ENCODE results near the gene PDSS2. TPM values are rescaled to one million over a fixed set of nuclear protein-coding genes. Genes with fewer than 3 reads are reported as not detected.
A peak's percentile ranks its signal among the peaks of the same experiment; 100 is the strongest.

PDSS2 gene
- total and polyA plus RNA-seq, 9 of the 15 experiments (the other 6 are each of a cell fraction or from before 2014, with no cell fraction given): 5.8 to 21.1 (median 12.0) TPM

- TF ChIP-seq RERE (CRISPR knock-in tag; IDR thresholded peaks at IDR 0.05; ENCODE audit: borderline replicate concordance) (no peak), FOSL1 (tag; conservative IDR thresholded peaks at IDR 0.05) (no peak), ELF1 (tag; IDR thresholded peaks at IDR 0.05) (no peak), GATAD2B (IDR thresholded peaks at IDR 0.05; ENCODE audit: borderline replicate concordance) (no peak), ZNF124 (CRISPR knock-in tag; IDR thresholded peaks at IDR 0.05) (no peak), CBX2 (IDR thresholded peaks at IDR 0.05; ENCODE audit: insufficient read depth, low read length, poor library complexity, severe bottlenecking) (peak; percentile 8), RBM22 (IDR thresholded peaks at IDR 0.05; ENCODE audit: low read depth, low read length, poor library complexity, severe bottlenecking) (no peak), ZBTB1 (CRISPR knock-in tag; IDR thresholded peaks at IDR 0.05; ENCODE audit: borderline replicate concordance, low read depth) (no peak)
Measured at GRCh38 chr6:107491760-107492660, 32.6 kb upstream of the PDSS2 start (continued).
